ENCODE data around the gene MT1H.

DNA sequence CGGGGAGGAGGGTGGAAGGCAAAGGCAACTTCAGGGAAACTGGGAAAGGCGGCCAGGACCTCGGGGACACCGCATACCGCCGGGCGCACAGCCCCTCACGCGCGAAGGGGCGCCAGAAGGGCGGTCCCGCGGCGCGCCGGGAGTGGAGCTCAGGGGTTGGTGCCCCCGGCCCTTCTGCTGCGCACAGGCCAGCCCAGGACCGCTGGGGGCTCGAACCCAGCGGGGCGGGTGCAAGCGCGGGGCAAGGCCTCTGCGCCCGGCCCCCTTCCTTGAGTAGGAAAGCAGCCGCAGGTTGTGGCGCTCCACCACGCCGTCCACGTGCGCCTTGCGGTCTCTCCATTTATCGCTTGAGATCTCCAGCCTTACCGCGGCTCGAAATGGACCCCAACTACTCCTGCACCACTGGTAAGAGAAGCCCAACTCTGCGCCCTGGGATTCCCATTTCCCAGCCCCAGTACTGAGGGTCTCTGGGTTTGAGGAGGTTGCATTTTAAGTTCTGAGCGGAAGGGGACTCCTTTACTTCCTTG, 34.1 kb upstream of the MT1H start:
- TF ChIP-seq, protein P1, sequence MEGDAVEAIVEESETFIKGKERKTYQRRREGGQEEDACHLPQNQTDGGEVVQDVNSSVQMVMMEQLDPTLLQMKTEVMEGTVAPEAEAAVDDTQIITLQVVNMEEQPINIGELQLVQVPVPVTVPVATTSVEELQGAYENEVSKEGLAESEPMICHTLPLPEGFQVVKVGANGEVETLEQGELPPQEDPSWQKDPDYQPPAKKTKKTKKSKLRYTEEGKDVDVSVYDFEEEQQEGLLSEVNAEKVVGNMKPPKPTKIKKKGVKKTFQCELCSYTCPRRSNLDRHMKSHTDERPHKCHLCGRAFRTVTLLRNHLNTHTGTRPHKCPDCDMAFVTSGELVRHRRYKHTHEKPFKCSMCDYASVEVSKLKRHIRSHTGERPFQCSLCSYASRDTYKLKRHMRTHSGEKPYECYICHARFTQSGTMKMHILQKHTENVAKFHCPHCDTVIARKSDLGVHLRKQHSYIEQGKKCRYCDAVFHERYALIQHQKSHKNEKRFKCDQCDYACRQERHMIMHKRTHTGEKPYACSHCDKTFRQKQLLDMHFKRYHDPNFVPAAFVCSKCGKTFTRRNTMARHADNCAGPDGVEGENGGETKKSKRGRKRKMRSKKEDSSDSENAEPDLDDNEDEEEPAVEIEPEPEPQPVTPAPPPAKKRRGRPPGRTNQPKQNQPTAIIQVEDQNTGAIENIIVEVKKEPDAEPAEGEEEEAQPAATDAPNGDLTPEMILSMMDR (IDR thresholded peaks at IDR 0.05) = no peak
- no peak for TF ChIP-seq ZFX (IDR thresholded peaks at IDR 0.05; ENCODE audit: borderline replicate concordance)
